Cardiac fibroblast (primary cell): Measurements from ENCODE around the gene DMBT1.

Experiments used
- DNase-seq, 2 donors: peaks; one replicate each; pipeline versions ENCODE4 v3.0.0 to v3.0.0-alpha.2; 2010; ENCODE audit warnings: low read depth in 2 of 2
- H3K4me3 ChIP-seq, 2 donors: replicated peaks in 1 of 2; 1 replicate in 1 of 2; 2 replicates in 1 of 2; pipeline ENCODE4 v1.5.1; 2011; ENCODE audit warnings: low read depth in 2 of 2, low read length in 2 of 2, mild to moderate bottlenecking in 2 of 2, moderate library complexity in 1 of 2
- CTCF ChIP-seq: IDR thresholded peaks from one replicate; pipeline ENCODE4 v1.5.1; 2011; ENCODE audit warnings: low read depth, mild to moderate bottlenecking, low read length, inconsistent platforms

DMBT1 gene

GRCh38 chr10:122561792-122562191 lies 1.2 kb downstream of the DMBT1 start:
- TF ChIP-seq CTCF = no peak

GRCh38 chr10:122564980-122565379 lies 4.4 kb downstream of the DMBT1 start:
- H3K4me3 ChIP-seq = no peak overlapping the region
- DNase-seq = no peak
- TF ChIP-seq CTCF = no peak

More at GRCh38 chr10:122561792-122562191, 1.2 kb downstream of the DMBT1 start:
- H3K4me3 ChIP-seq = no peak overlapping the region
- DNase-seq = no peak

DNA sequence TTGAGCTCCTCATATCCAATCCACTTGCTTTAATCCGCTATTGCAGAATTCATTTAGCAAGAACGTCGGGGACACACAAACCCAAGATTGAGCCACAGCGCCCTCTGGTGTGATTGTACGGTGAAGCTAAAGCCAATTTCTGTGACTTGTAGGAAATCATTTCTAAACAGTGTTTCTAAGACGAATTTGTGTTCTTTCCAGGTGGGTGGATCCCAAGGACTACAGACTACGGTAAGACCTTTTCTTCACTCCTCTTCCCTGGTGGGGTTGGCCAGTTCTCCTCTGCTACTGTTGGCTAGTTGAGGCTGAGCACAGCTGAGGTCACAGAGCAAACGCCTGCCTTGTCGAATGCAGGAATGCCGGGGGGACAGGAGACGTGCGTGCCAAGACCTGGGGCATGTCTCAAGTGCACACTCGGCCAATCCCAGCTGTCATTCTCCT lies 5.2 kb downstream of the DMBT1 start:
- DNase-seq = peak; percentile 92 to 93
- peak overlapping the region; percentile 1 to 36 for H3K4me3 ChIP-seq
- TF ChIP-seq CTCF = peak; percentile 81

GRCh38 chr10:122566632-122567031 lies 6.1 kb downstream of the DMBT1 start:
- no peak overlapping the region for H3K4me3 ChIP-seq
- no peak for DNase-seq
- no peak for TF ChIP-seq CTCF

DNA sequence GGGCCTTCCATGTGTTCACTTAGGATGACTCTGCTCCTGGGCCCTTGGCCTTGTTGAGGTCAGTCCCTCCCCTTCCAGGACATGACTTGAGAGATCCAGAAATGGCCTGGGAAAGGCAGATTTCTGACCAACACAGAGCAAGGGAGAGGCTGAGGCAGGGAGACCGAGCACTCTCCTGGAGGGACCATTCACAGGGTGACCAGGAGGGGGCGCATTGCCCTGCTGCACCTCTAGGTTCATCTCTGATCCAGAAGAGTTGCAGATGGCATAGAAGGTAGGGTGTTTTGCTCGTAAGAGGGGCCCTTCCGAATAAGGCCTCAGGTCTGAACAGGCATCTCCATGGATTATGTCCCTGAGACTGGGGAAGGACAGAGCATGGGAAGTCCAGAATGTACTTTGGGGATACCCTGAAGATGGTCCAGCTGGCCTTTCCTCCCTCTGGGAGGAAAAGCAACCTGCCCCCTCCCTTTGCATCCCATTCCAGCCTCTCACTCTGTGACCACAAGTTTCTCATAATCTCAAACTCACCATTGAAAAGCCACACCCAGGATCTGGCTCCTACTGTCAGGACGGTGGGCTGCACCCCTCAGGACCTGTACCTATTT lies 6.6 kb downstream of the DMBT1 start:
- DNase-seq = peak; percentile 26 to 57
- no peak overlapping the region for H3K4me3 ChIP-seq
- peak; percentile 81 for TF ChIP-seq CTCF

DNA sequence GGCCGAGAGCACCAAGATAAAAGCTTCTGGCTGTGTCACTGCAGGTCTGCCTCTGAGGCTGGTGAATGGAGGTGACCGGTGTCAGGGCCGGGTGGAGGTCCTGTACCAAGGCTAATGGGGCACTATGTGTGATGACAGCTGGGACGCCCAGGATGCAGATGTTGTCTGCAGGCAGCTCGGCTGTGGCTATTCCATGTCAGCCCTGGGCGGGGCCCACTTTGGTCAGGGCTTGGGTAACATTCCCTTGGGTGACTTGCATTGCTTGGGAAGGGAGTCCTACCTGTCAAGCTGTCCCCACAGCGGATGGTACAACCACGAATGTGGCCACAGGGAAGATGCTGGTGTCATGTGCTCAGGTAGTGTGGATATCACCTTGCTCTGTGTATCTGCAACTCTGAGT lies 8.0 kb downstream of the DMBT1 start:
- DNase-seq = no peak
- TF ChIP-seq CTCF = no peak
- H3K4me3 ChIP-seq = no peak overlapping the region

DNA sequence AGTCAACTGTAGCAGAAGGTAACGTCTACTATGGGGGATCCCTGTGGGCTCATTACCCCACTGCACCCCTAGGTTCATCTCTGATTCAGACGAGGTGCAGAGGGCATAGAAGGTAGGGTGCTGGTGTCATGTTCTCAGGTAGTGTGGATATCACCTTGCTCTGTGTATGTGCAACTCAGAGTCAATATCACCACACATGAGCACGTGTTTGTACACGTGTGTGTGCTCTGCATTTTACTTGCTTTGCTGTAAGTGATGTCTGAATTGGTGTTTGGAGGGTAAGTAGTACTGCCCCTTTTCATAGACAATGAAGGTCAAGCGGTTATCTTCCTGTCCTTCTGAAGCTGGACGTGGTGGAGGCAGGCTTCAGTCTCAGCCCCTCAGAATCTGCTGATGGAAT lies 10.4 kb downstream of the DMBT1 start:
- TF ChIP-seq CTCF = no peak
- no peak for DNase-seq
- H3K4me3 ChIP-seq = no peak overlapping the region
